ENCODE data around the gene KLHDC4.

GRCh38 chr16:87762620-87763019 is 3.2 kb downstream of the KLHDC4 start:
- TF ChIP-seq POLR2A (IDR thresholded peaks at IDR 0.05; ENCODE audit: low read length): no peak
- TF ChIP-seq GATA1 (IDR thresholded peaks at IDR 0.05; ENCODE audit: low read depth, low read length): no peak

Measured in erythroblast (primary cell).